ENCODE measurements around the gene CAPG. TPM values are rescaled to one million over a fixed set of nuclear protein-coding genes. Genes with fewer than 3 reads are reported as not detected.

CAPG gene, protein sequence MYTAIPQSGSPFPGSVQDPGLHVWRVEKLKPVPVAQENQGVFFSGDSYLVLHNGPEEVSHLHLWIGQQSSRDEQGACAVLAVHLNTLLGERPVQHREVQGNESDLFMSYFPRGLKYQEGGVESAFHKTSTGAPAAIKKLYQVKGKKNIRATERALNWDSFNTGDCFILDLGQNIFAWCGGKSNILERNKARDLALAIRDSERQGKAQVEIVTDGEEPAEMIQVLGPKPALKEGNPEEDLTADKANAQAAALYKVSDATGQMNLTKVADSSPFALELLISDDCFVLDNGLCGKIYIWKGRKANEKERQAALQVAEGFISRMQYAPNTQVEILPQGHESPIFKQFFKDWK
- total RNA-seq (ENCODE audit: low replicate concordance), result 61.1 and 195 TPM in 2 replicates
- long read RNA-seq, transcript CAPG-204 (10 exons, 1,151 nt), result major isoform, 152 of 262 reads
- long read RNA-seq, transcript CAPG-201 (10 exons, 1,442 nt), result minor isoform, 73 of 262 reads
- long read RNA-seq, partial matches to known transcripts, result 20 of 262 reads
- long read RNA-seq, other reads (novel, unspliced or antisense), result 17 of 262 reads

DNA sequence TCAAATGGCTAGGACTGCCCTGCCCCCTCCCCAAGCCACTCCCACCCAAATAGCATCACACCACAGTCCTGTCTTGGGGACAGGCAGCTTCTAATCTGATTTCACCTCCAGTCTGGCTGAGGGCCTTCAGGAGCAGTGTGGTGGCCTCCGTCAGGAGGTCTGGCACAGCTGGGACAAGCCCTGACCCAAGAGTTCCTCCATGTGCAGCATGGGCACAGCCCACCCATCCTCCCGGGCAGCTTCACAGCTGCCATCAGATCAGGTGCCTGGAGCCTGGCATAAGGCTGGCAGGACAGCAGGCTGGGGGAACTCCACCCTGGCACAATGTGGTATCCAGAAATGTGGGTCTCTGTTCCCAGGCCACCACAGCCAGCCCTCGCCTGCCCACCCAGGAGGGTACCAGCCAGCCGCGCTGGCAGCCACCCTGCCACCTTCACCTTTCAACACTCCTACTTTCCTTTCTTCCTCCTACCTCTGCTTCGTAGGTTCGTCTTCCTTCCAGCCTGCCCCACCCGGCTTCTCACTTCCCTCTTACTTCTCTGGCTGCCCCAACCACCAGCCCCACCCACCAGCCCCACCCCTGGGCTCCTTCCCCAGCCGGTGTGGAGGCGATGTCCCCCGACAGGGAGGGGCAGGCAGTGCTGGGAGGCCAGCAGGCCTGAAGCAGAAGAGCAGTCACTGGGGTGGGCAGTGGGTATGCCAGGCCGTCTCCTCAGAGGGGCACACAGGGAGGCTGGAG lies at the start of gene CAPG:
Gene CAPG (minus strand): TSS at position 522 of the 739 bp plus-strand sequence. CDS start 8,221 bp downstream, outside the sequence.
- no peaks in the 10 kb centered on the region for H3K36me3 Mint-ChIP-seq
- peak within 1 kb of the TSS; percentile 65 for H3K27ac Mint-ChIP-seq
- peak within 1 kb of the TSS; percentile 67 for H3K4me3 Mint-ChIP-seq
- DNase-seq (ENCODE audit: extremely low spot score, unreplicated experiment), result no peak
- TF ChIP-seq, protein P1, sequence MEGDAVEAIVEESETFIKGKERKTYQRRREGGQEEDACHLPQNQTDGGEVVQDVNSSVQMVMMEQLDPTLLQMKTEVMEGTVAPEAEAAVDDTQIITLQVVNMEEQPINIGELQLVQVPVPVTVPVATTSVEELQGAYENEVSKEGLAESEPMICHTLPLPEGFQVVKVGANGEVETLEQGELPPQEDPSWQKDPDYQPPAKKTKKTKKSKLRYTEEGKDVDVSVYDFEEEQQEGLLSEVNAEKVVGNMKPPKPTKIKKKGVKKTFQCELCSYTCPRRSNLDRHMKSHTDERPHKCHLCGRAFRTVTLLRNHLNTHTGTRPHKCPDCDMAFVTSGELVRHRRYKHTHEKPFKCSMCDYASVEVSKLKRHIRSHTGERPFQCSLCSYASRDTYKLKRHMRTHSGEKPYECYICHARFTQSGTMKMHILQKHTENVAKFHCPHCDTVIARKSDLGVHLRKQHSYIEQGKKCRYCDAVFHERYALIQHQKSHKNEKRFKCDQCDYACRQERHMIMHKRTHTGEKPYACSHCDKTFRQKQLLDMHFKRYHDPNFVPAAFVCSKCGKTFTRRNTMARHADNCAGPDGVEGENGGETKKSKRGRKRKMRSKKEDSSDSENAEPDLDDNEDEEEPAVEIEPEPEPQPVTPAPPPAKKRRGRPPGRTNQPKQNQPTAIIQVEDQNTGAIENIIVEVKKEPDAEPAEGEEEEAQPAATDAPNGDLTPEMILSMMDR (conservative IDR thresholded peaks at IDR 0.05), result no peak
- H3K9me3 Mint-ChIP-seq, result peaks cover 4% of the 10 kb centered on the region
- H3K4me1 Mint-ChIP-seq (ENCODE audit: unreplicated experiment), result peaks cover 36% of the 10 kb centered on the region
- H3K27me3 Mint-ChIP-seq, result peaks cover 6% of the 10 kb centered on the region

DNA sequence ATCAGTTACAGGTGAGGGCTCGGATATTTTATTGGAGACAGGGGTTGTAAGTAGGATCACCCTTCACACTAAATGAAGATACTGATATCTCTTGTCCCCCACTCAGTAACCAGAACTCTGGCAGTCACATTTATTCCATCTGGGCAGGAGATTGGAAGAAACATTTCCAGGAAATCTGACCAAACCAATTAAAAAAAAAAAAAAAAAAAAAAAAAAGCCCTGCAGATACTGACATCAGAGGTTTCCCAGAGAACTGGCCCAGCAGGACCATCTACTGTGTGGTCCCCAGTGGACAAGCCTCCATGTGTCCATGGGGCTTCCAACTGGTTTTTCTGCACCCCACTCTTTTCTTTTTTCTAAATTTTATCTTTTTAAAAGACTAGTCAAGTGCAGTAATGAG lies 49.6 kb upstream of the CAPG start:
- DNase-seq (ENCODE audit: extremely low spot score, unreplicated experiment), result no peak
- TF ChIP-seq, protein P1 (conservative IDR thresholded peaks at IDR 0.05), result no peak
- Mint-ChIP-seq H3K27ac (no peak overlapping the region), H3K27me3 (no peaks in the 10 kb centered on the region), H3K36me3 (no peaks in the 10 kb centered on the region), H3K9me3 (no peaks in the 10 kb centered on the region), H3K4me3 (no peak overlapping the region), H3K4me1 (ENCODE audit: unreplicated experiment) (peaks cover 11% of the 10 kb centered on the region)

DNA sequence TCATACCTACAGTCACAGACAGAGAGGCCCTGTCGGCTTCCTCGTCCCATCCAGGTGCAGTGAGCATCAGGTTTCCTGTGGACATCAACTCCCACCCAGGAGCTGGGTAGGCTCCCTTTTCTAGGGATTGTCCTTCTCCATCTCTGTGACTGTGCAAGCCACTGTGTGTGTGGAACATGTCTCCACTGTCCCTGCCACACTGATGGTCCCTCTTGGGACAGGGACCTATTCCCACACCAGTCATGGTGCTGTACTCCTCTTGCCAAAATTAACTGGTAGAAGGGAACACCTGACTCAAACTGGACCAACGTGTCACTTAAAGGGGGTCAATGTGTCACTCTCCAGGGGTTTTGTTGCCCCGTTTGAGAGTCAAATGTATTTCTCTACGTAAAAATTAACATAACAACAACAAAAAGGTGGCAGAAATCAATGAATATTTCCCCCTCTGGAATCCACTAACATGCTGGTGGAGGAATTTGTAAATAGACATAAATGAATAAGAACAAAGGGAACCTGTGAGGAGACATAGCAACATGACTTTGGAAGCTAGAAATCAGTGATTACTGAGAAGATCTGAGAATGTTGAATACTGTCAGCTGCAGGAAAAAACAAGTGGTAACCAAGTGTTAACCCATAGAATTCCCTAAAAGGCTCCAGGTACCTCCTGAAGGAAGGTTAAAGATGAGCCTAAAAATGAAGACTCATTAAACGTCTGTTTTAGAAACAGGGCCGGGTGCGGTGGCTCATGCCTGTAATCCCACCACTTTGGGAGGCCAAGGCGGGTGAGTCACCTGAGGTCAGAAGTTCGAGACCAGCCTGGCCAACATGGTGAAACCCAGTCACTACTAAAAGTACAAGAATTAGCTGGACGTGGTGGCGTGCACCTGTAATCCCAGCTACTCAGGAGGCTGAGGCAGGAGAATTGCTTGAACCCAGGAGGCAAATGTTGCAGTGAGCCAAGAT lies 48.7 kb upstream of the CAPG start:
- Mint-ChIP-seq H3K27ac (no peak overlapping the region), H3K27me3 (no peaks in the 10 kb centered on the region), H3K9me3 (no peaks in the 10 kb centered on the region), H3K4me1 (ENCODE audit: unreplicated experiment) (peaks cover 11% of the 10 kb centered on the region), H3K36me3 (no peaks in the 10 kb centered on the region), H3K4me3 (no peak overlapping the region)
- no peak for DNase-seq (ENCODE audit: extremely low spot score, unreplicated experiment)
- TF ChIP-seq, protein P1 (conservative IDR thresholded peaks at IDR 0.05), result no peak

DNA sequence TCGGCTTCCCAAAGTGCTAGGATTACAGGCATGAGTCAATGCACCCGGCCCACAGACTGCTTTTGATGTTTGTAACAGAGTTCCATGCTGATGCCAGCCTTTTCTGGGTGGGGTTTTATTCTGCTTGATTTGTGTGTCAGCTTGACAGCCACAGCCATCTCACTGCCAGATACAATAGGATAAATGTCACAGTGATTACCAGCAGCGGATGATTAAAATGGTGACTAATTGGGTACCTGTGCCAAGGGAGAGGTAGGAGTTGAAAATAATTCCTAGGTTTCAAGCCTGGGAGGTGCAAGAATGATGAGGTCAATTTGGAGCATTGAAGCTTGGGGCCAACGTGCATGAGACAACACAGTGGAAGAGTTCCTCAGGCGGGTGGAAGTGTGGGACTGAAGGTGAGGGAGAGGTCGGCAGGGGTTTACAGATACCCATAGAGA lies 47.7 kb upstream of the CAPG start:
- TF ChIP-seq, protein P1 (conservative IDR thresholded peaks at IDR 0.05), result no peak
- H3K9me3 Mint-ChIP-seq, result no peaks in the 10 kb centered on the region
- peaks cover 11% of the 10 kb centered on the region for H3K4me1 Mint-ChIP-seq (ENCODE audit: unreplicated experiment)
- no peak overlapping the region for H3K4me3 Mint-ChIP-seq
- H3K36me3 Mint-ChIP-seq, result no peaks in the 10 kb centered on the region
- no peak overlapping the region for H3K27ac Mint-ChIP-seq
- H3K27me3 Mint-ChIP-seq, result no peaks in the 10 kb centered on the region
- DNase-seq (ENCODE audit: extremely low spot score, unreplicated experiment), result no peak

DNA sequence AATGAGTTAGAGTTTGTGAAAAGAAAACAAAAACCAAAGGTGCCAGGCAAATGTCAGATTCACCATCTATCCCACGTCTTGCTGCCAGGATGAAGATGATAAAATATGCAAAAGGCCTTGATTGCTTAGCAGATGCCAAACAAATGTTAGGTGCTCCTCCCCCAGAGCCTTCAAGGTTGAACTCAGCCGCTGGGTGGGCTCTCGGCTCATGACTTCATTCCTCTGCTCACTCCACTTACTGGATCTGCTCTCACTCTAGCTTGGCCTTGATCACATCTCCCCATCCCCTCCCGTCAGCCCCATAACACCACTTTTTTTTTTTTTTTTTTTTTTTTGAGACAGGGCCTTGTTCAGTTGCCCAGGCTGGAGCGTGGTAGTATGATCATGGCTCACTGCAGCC lies 46.9 kb upstream of the CAPG start:
- TF ChIP-seq, protein P1 (conservative IDR thresholded peaks at IDR 0.05), result no peak
- no peak overlapping the region for H3K27ac Mint-ChIP-seq
- no peaks in the 10 kb centered on the region for H3K36me3 Mint-ChIP-seq
- DNase-seq (ENCODE audit: extremely low spot score, unreplicated experiment), result no peak
- no peaks in the 10 kb centered on the region for H3K27me3 Mint-ChIP-seq
- no peaks in the 10 kb centered on the region for H3K9me3 Mint-ChIP-seq
- H3K4me1 Mint-ChIP-seq (ENCODE audit: unreplicated experiment), result peaks cover 16% of the 10 kb centered on the region
- no peak overlapping the region for H3K4me3 Mint-ChIP-seq

Measured in type B pancreatic cell (in vitro differentiated cells).